IPS-15b (cell line): ENCODE data around the gene RSPO4.

Source experiments
- H3K27me3 ChIP-seq: one replicate; pipeline ENCODE4 v1.6.1; 2013; ENCODE audit warnings: low read length; ENCODE audit not compliant: control insufficient read depth, insufficient read depth
- H3K36me3 ChIP-seq: one replicate; pipeline ENCODE4 v1.6.1; 2013; ENCODE audit warnings: low read length; ENCODE audit not compliant: control insufficient read depth, insufficient read depth
- H3K4me1 ChIP-seq: one replicate; pipeline ENCODE4 v1.6.1; 2013; ENCODE audit warnings: mild to moderate bottlenecking, low read length; ENCODE audit not compliant: control insufficient read depth, insufficient read depth
- H3K4me3 ChIP-seq: one replicate; pipeline ENCODE4 v1.5.1; 2013; ENCODE audit warnings: low read depth, low read length
- H3K9ac ChIP-seq: one replicate; pipeline ENCODE4 v1.6.1; 2013; ENCODE audit warnings: low read depth, mild to moderate bottlenecking, low read length
- H3K9me3 ChIP-seq: one replicate; pipeline ENCODE4 v1.6.1; 2013; ENCODE audit warnings: mild to moderate bottlenecking, low read length; ENCODE audit not compliant: control insufficient read depth, insufficient read depth

The RSPO4 gene

GRCh38 chr20:1002682-1003561 lies 811 bp upstream of the RSPO4 start:
- H3K9ac ChIP-seq = peak overlapping the region; percentile 24
- H3K4me1 ChIP-seq = peaks cover 2% of the 10 kb centered on the region
- peak overlapping the region; percentile 58 for H3K4me3 ChIP-seq
- no peaks in the 10 kb centered on the region for H3K9me3 ChIP-seq
- H3K36me3 ChIP-seq = no peaks in the 10 kb centered on the region
- H3K27me3 ChIP-seq = peaks cover 18% of the 10 kb centered on the region

- peaks cover 18% of the 10 kb centered on the region for H3K27me3 ChIP-seq
- H3K4me3 ChIP-seq = peak overlapping the region; percentile 67
- peaks cover 2% of the 10 kb centered on the region for H3K4me1 ChIP-seq
Observed at GRCh38 chr20:1001116-1001515, 995 bp downstream of the RSPO4 start.

GRCh38 chr20:998231-998830 lies 3.8 kb downstream of the RSPO4 start:
- H3K27me3 ChIP-seq = peaks cover 18% of the 10 kb centered on the region
- no peak overlapping the region for H3K4me3 ChIP-seq
- no peaks in the 10 kb centered on the region for H3K9me3 ChIP-seq
- H3K9ac ChIP-seq = no peak overlapping the region
- no peaks in the 10 kb centered on the region for H3K36me3 ChIP-seq
- H3K4me1 ChIP-seq = peaks cover 2% of the 10 kb centered on the region

More at GRCh38 chr20:1001116-1001515, 995 bp downstream of the RSPO4 start:
- H3K9ac ChIP-seq = peak overlapping the region; percentile 8
- no peaks in the 10 kb centered on the region for H3K36me3 ChIP-seq
- H3K9me3 ChIP-seq = no peaks in the 10 kb centered on the region

GRCh38 chr20:997486-997885 lies 4.6 kb downstream of the RSPO4 start:
- Histone ChIP-seq H3K9ac (no peak overlapping the region), H3K4me3 (no peak overlapping the region), H3K4me1 (no peaks in the 10 kb centered on the region), H3K36me3 (no peaks in the 10 kb centered on the region), H3K27me3 (peaks cover 16% of the 10 kb centered on the region), H3K9me3 (no peaks in the 10 kb centered on the region)

- Histone ChIP-seq H3K27me3 (peaks cover 16% of the 10 kb centered on the region), H3K9me3 (no peaks in the 10 kb centered on the region), H3K4me3 (no peak overlapping the region), H3K4me1 (no peaks in the 10 kb centered on the region), H3K36me3 (no peaks in the 10 kb centered on the region), H3K9ac (no peak overlapping the region)
Observed at GRCh38 chr20:997016-997415, 5.1 kb downstream of the RSPO4 start.

- H3K9ac ChIP-seq = no peak overlapping the region
- no peaks in the 10 kb centered on the region for H3K4me1 ChIP-seq
- no peaks in the 10 kb centered on the region for H3K27me3 ChIP-seq
- no peaks in the 10 kb centered on the region for H3K9me3 ChIP-seq
- no peak overlapping the region for H3K4me3 ChIP-seq
- H3K36me3 ChIP-seq = no peaks in the 10 kb centered on the region
Observed at GRCh38 chr20:995170-995569, 6.9 kb downstream of the RSPO4 start.

GRCh38 chr20:992801-993535 lies 9.1 kb downstream of the RSPO4 start:
- no peak overlapping the region for H3K4me3 ChIP-seq
- H3K4me1 ChIP-seq = no peaks in the 10 kb centered on the region
- no peaks in the 10 kb centered on the region for H3K36me3 ChIP-seq
- H3K27me3 ChIP-seq = no peaks in the 10 kb centered on the region
- H3K9me3 ChIP-seq = no peaks in the 10 kb centered on the region
- H3K9ac ChIP-seq = no peak overlapping the region

- Histone ChIP-seq H3K36me3 (no peaks in the 10 kb centered on the region), H3K9ac (no peak overlapping the region), H3K4me1 (no peaks in the 10 kb centered on the region), H3K4me3 (no peak overlapping the region), H3K9me3 (no peaks in the 10 kb centered on the region), H3K27me3 (no peaks in the 10 kb centered on the region)
Observed at GRCh38 chr20:991850-992249, 10.3 kb downstream of the RSPO4 start.

- Histone ChIP-seq H3K9ac (no peak overlapping the region), H3K36me3 (no peaks in the 10 kb centered on the region), H3K9me3 (no peaks in the 10 kb centered on the region), H3K4me1 (no peaks in the 10 kb centered on the region), H3K4me3 (no peak overlapping the region), H3K27me3 (no peaks in the 10 kb centered on the region)
Observed at GRCh38 chr20:990293-990959, 11.7 kb downstream of the RSPO4 start.

- Histone ChIP-seq H3K36me3 (no peaks in the 10 kb centered on the region), H3K9me3 (no peaks in the 10 kb centered on the region)
Observed at GRCh38 chr20:988272-988671, 13.8 kb downstream of the RSPO4 start.

GRCh38 chr20:987677-988076 lies 14.4 kb downstream of the RSPO4 start:
- no peaks in the 10 kb centered on the region for H3K9me3 ChIP-seq
- no peak overlapping the region for H3K4me3 ChIP-seq
- H3K9ac ChIP-seq = no peak overlapping the region
- no peaks in the 10 kb centered on the region for H3K36me3 ChIP-seq
- no peaks in the 10 kb centered on the region for H3K4me1 ChIP-seq
- no peaks in the 10 kb centered on the region for H3K27me3 ChIP-seq

More at GRCh38 chr20:988272-988671, 13.8 kb downstream of the RSPO4 start:
- H3K27me3 ChIP-seq = no peaks in the 10 kb centered on the region
- no peak overlapping the region for H3K9ac ChIP-seq
- no peaks in the 10 kb centered on the region for H3K4me1 ChIP-seq
- H3K4me3 ChIP-seq = no peak overlapping the region
